GOT3 (cell line): ENCODE results near the gene SH3GL2.

ENCODE experiments used
- DNase-seq: peaks from one replicate; lab custom pipeline; 2025; ENCODE audit warnings: mixed read lengths; lab: John Stamatoyannopoulos, UW

The SH3GL2 gene

GRCh38 chr9:17578911-17579793 is at the start of gene SH3GL2:
SH3GL2 (plus strand) TSS chr9:17579066.
- DNase-seq: no peak

- no peak for DNase-seq
These were observed 47.1 kb upstream of the SH3GL2 start for GRCh38 chr9:17531642-17532254.

GRCh38 chr9:17532461-17532860 is 46.4 kb upstream of the SH3GL2 start:
- no peak for DNase-seq

GRCh38 chr9:17535176-17535575 is 43.7 kb upstream of the SH3GL2 start:
- DNase-seq: no peak

GRCh38 chr9:17536027-17536426 is 42.8 kb upstream of the SH3GL2 start:
- DNase-seq: no peak

GRCh38 chr9:17551023-17551422 is 27.8 kb upstream of the SH3GL2 start:
- DNase-seq: no peak

- DNase-seq: no peak
These were observed 23.4 kb upstream of the SH3GL2 start for GRCh38 chr9:17555362-17556054.

- no peak for DNase-seq
These were observed 22.6 kb upstream of the SH3GL2 start for GRCh38 chr9:17556255-17556654.

- DNase-seq: no peak
These were observed 21.9 kb upstream of the SH3GL2 start for GRCh38 chr9:17556935-17557334.

- DNase-seq: no peak
These were observed 7.0 kb upstream of the SH3GL2 start for GRCh38 chr9:17571825-17572224.

- DNase-seq: no peak
These were observed 4.5 kb upstream of the SH3GL2 start for GRCh38 chr9:17574342-17574741.

GRCh38 chr9:17578577-17578910 is 322 bp upstream of the SH3GL2 start:
- no peak for DNase-seq

GRCh38 chr9:17580119-17580518 is 1.3 kb downstream of the SH3GL2 start:
- no peak for DNase-seq

- DNase-seq: no peak
These were observed 8.2 kb downstream of the SH3GL2 start for GRCh38 chr9:17587113-17587512.

GRCh38 chr9:17588395-17588794 is 9.5 kb downstream of the SH3GL2 start:
- DNase-seq: no peak

- DNase-seq: no peak
These were observed 10.1 kb downstream of the SH3GL2 start for GRCh38 chr9:17588941-17589340.

GRCh38 chr9:17589771-17590170 is 10.9 kb downstream of the SH3GL2 start:
- DNase-seq: no peak

GRCh38 chr9:17594961-17595360 is 16.1 kb downstream of the SH3GL2 start:
- no peak for DNase-seq

GRCh38 chr9:17597977-17598376 is 19.1 kb downstream of the SH3GL2 start:
- DNase-seq: no peak

- DNase-seq: no peak
These were observed 22.2 kb downstream of the SH3GL2 start for GRCh38 chr9:17600962-17601593.

- DNase-seq: no peak
These were observed 25.7 kb downstream of the SH3GL2 start for GRCh38 chr9:17604556-17604955.

- DNase-seq: no peak
These were observed 30.6 kb downstream of the SH3GL2 start for GRCh38 chr9:17609312-17610005.
